Liver (tissue), 9 donors: ENCODE data around the gene MEIS3. TPM values are rescaled to one million over a fixed set of nuclear protein-coding genes. Genes with fewer than 3 reads are reported as not detected.

Source experiments
- DNase-seq: peaks from one replicate; pipeline ENCODE4 v3.0.0-alpha.2; 2017; ENCODE audit warnings: low spot score
- H3K27ac ChIP-seq, 2 donors: one replicate each; pipeline ENCODE4 v1.7.0; 2013; ENCODE audit warnings: inconsistent platforms in 2 of 2, low read length in 2 of 2, control low read depth in 1 of 2, low read depth in 1 of 2, mild to moderate bottlenecking in 1 of 2
- H3K27me3 ChIP-seq, 4 donors: one replicate each; pipeline versions ENCODE4 v1.6.1 to v1.7.0; 2013; ENCODE audit warnings: low read length in 3 of 4, inconsistent platforms in 1 of 4, mild to moderate bottlenecking in 1 of 4, moderate library complexity in 1 of 4; ENCODE audit not compliant: control insufficient read depth in 4 of 4, insufficient read depth in 4 of 4
- H3K36me3 ChIP-seq, 4 donors: one replicate each; pipeline versions ENCODE4 v1.6.1 to v1.7.0; 2013; ENCODE audit warnings: low read length in 3 of 4, mild to moderate bottlenecking in 3 of 4, low read depth in 1 of 4, moderate library complexity in 1 of 4; ENCODE audit not compliant: control insufficient read depth in 4 of 4, insufficient read depth in 3 of 4
- H3K4me1 ChIP-seq, 4 donors: one replicate each; pipeline versions ENCODE4 v1.6.1 to v1.7.0; 2013; ENCODE audit warnings: low read length in 3 of 4, mild to moderate bottlenecking in 3 of 4, moderate library complexity in 1 of 4; ENCODE audit not compliant: control insufficient read depth in 4 of 4, insufficient read depth in 4 of 4
- H3K4me3 ChIP-seq, 3 donors: one replicate each; pipeline versions ENCODE4 v1.6.1 to v1.7.0; 2013; ENCODE audit warnings: low read length in 3 of 3, control low read depth in 1 of 3, low read depth in 1 of 3, mild to moderate bottlenecking in 1 of 3
- H3K9ac ChIP-seq, 2 donors: one replicate each; pipeline ENCODE4 v1.7.0; 2013; ENCODE audit warnings: low read length in 2 of 2, mild to moderate bottlenecking in 2 of 2, moderate library complexity in 2 of 2, control low read depth in 1 of 2, low read depth in 1 of 2
- H3K9me3 ChIP-seq, 4 donors: one replicate each; pipeline versions ENCODE4 v1.6.1 to v1.7.0; 2013; ENCODE audit warnings: low read length in 3 of 4; ENCODE audit not compliant: control insufficient read depth in 4 of 4
- EGR1 ChIP-seq, 2 donors: IDR thresholded peaks; 2 replicates each; pipeline ENCODE4 v1.6.1; 2016 to 2018; ENCODE audit warnings: antibody characterized with exemption in 2 of 2, low read depth in 2 of 2
- FOXA1 ChIP-seq: IDR thresholded peaks from 2 replicates; pipeline ENCODE4 v1.6.1; 2016; ENCODE audit warnings: antibody characterized with exemption
- FOXA2 ChIP-seq: IDR thresholded peaks from 2 replicates; pipeline ENCODE4 v1.6.1; 2016; ENCODE audit warnings: antibody characterized with exemption
- HNF4G ChIP-seq: IDR thresholded peaks from 2 replicates; pipeline ENCODE4 v1.6.1; 2016; ENCODE audit warnings: antibody characterized with exemption
- JUND ChIP-seq, 2 donors: IDR thresholded peaks; 2 replicates each; pipeline ENCODE4 v1.6.1; 2016; ENCODE audit warnings: antibody characterized with exemption in 2 of 2
- NR2F2 ChIP-seq: IDR thresholded peaks from 2 replicates; pipeline ENCODE4 v1.6.1; 2016; ENCODE audit warnings: antibody characterized with exemption
- RAD21 ChIP-seq, 2 donors: IDR thresholded peaks; 2 replicates each; pipeline ENCODE4 v1.6.1; 2016; ENCODE audit warnings: antibody characterized with exemption in 2 of 2, mild to moderate bottlenecking in 2 of 2
- SP1 ChIP-seq: IDR thresholded peaks from 2 replicates; pipeline ENCODE4 v1.6.1; 2018; ENCODE audit warnings: antibody characterized with exemption, mild to moderate bottlenecking
- YY1 ChIP-seq: IDR thresholded peaks from 2 replicates; pipeline ENCODE4 v1.6.1; 2016; ENCODE audit warnings: antibody characterized with exemption, mild to moderate bottlenecking
- ZBTB33 ChIP-seq: IDR thresholded peaks from 2 replicates; pipeline ENCODE4 v1.6.1; 2016; ENCODE audit warnings: antibody characterized with exemption
- WGBS: extraction: QIAGEN DNeasy Blood & Tissue Kit; methylation state at CpG from one replicate; pipeline ENCODE4 v1.1.7; 2013; 5-methylcytosine and 5-hydroxymethylcytosine counted together
- polyA plus RNA-seq, 2 donors: library from polyadenylated mRNA; stranded (reverse) in 1 of 2; unstranded in 1 of 2; fragments of 200-250 nt in 1 of 2; fragments of >200 nt in 1 of 2; fragmentation: Nextera tagmentation in 1 of 2; extraction: Ambion mirVana in 1 of 2; gene quantifications; one replicate each; pipeline versions ENCODE4 v1.2.1 to v1.2.3, GENCODE V29; 2013 to 2015
- total RNA-seq, 2 donors: library from RNA; depleted of rRNA; stranded (reverse); fragments of >200 nt; gene quantifications; one replicate each; pipeline ENCODE4 v1.2.3, GENCODE V29; 2014
- TF ChIP-seq, protein P1 (sequence below): fragments of 150-350 bp; IDR thresholded peaks from 2 replicates; pipeline ENCODE4 v1.5.1; 2017; ENCODE audit warnings: improper control_type of control experiment, low read depth, low read length; ENCODE audit not compliant: missing input control
- TF ChIP-seq, protein P2 (sequence below): IDR thresholded peaks from 2 replicates; pipeline ENCODE4 v1.6.1; 2016; ENCODE audit warnings: antibody characterized with exemption, mild to moderate bottlenecking
- TF ChIP-seq, protein P3 (sequence below): IDR thresholded peaks from 2 replicates; pipeline ENCODE4 v1.6.1; 2016; ENCODE audit warnings: antibody characterized with exemption
- donor health status: healthy.
- donor health status: healthy.
- donor health status: healthy.
- donor health status: healthy.
- donor health status: healthy.

Gene MEIS3
- total and polyA plus RNA-seq, 4 donors, result 0.50 to 1.3 (median 0.89) TPM

DNA sequence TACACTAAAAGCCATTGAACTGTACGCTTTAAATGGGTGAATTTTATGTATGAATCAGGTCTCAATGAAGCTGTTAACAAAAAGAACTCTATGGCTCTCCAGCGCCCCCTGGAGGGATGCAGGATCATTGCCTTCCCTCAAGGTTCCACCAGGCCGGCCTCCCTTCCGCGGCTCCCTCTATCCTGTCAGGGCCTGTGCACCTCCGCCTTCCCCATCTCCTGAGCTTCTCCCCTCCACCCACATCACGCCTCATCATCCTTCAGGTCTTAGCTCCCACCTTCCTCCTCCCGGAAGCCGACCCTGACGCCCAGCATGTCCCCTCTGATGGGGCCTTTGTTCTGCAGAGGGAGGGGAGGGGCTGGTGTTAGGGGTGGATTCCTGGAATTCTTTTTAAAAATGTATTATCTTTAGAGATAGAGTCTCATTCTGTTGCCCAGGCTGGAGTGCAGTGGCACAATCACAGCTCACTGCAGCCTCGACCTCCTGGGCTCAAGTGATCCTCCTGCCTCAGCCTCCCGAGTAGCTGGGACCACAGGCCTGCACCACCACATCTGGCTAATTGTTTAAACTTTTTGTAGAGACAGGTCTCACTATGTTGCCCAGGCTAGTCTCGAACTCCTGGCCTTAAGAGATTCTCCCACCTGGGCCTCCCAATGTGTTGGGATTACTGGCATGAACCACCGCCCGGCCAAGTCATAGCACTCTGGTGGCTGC is 27.7 kb downstream of the MEIS3 start:
- 32% methylated on average over 15 of the region's 15 CpGs for WGBS
- Histone ChIP-seq H3K9ac (no peak overlapping the region), H3K27me3 (no peaks in the 10 kb centered on the region), H3K4me3 (no peak overlapping the region), H3K27ac (no peak overlapping the region), H3K36me3 (no peaks in the 10 kb centered on the region), H3K4me1 (no peaks in the 10 kb centered on the region), H3K9me3 (no peaks in the 10 kb centered on the region)
- TF ChIP-seq, protein P1, sequence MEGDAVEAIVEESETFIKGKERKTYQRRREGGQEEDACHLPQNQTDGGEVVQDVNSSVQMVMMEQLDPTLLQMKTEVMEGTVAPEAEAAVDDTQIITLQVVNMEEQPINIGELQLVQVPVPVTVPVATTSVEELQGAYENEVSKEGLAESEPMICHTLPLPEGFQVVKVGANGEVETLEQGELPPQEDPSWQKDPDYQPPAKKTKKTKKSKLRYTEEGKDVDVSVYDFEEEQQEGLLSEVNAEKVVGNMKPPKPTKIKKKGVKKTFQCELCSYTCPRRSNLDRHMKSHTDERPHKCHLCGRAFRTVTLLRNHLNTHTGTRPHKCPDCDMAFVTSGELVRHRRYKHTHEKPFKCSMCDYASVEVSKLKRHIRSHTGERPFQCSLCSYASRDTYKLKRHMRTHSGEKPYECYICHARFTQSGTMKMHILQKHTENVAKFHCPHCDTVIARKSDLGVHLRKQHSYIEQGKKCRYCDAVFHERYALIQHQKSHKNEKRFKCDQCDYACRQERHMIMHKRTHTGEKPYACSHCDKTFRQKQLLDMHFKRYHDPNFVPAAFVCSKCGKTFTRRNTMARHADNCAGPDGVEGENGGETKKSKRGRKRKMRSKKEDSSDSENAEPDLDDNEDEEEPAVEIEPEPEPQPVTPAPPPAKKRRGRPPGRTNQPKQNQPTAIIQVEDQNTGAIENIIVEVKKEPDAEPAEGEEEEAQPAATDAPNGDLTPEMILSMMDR, result peak; percentile 87
- no peak for TF ChIP-seq SP1
- TF ChIP-seq RAD21 (IDR thresholded peaks at IDR 0.05), result peak; percentile 89 to 90
- no peak for TF ChIP-seq ZBTB33
- no peak for TF ChIP-seq NR2F2
- no peak for TF ChIP-seq YY1
- TF ChIP-seq, protein P2, sequence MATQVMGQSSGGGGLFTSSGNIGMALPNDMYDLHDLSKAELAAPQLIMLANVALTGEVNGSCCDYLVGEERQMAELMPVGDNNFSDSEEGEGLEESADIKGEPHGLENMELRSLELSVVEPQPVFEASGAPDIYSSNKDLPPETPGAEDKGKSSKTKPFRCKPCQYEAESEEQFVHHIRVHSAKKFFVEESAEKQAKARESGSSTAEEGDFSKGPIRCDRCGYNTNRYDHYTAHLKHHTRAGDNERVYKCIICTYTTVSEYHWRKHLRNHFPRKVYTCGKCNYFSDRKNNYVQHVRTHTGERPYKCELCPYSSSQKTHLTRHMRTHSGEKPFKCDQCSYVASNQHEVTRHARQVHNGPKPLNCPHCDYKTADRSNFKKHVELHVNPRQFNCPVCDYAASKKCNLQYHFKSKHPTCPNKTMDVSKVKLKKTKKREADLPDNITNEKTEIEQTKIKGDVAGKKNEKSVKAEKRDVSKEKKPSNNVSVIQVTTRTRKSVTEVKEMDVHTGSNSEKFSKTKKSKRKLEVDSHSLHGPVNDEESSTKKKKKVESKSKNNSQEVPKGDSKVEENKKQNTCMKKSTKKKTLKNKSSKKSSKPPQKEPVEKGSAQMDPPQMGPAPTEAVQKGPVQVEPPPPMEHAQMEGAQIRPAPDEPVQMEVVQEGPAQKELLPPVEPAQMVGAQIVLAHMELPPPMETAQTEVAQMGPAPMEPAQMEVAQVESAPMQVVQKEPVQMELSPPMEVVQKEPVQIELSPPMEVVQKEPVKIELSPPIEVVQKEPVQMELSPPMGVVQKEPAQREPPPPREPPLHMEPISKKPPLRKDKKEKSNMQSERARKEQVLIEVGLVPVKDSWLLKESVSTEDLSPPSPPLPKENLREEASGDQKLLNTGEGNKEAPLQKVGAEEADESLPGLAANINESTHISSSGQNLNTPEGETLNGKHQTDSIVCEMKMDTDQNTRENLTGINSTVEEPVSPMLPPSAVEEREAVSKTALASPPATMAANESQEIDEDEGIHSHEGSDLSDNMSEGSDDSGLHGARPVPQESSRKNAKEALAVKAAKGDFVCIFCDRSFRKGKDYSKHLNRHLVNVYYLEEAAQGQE, result no peak
- DNase-seq, result peak; percentile 87

DNA sequence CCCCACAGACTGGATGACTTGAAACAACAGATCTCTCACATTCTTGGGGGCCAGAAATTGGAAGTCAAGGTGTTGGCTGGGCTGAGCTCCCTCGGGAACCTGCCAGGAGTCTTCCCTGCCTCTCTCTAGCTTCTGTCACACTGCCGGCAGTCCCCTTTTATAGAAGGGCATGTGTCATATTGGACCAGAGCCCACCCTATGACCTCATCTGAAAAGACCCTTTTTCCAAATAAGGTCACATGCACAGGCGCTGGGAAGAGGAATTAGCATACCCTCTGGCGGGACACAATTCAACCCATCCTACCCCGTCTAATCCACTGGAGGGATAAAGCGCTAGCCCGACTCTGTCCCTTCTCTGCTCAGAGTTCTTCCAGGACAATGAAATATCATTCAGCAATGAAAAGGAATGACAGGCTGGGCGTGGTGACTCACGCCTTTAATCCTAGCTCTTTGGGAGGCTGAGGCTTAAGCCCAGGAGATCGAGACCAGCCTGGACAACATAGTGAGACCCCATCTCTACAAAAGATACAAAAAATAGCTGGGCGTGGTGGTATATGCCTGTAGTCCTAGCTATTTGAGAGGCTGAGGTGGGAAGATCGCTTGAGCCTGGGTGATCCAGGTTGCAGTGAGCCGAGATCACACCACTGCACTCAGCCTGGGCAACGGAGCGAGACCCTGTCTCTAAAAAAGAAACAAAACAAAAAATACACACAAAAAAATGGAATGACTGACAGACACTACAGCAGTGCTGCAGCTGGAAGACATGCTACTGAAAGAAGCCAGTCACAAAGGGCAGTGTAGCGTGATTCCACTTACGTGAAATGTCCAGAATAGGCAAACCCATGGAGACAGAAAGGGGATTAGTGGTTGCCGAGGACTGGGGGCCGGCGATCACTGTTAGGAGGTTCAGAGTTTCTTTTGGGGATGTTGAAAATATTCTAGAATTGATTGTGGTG is 28.5 kb downstream of the MEIS3 start:
- H3K27ac ChIP-seq, result peak overlapping the region in 1 of 2 donors; percentile 25
- H3K4me1 ChIP-seq, result no peaks in the 10 kb centered on the region
- WGBS, result 80% methylated on average over 20 of the region's 20 CpGs
- H3K9me3 ChIP-seq, result no peaks in the 10 kb centered on the region
- no peak overlapping the region for H3K4me3 ChIP-seq
- H3K9ac ChIP-seq, result no peak overlapping the region
- no peaks in the 10 kb centered on the region for H3K27me3 ChIP-seq
- no peak for DNase-seq
- H3K36me3 ChIP-seq, result no peaks in the 10 kb centered on the region
- TF ChIP-seq FOXA2, result no peak
- TF ChIP-seq, protein P1, result no peak
- TF ChIP-seq YY1, result no peak
- TF ChIP-seq EGR1 (IDR thresholded peaks at IDR 0.05; ENCODE audit: low read depth in 2 of 2), result no peak
- no peak for TF ChIP-seq SP1
- no peak for TF ChIP-seq RAD21 (IDR thresholded peaks at IDR 0.05)
- no peak for TF ChIP-seq NR2F2
- TF ChIP-seq, protein P2, result no peak
- TF ChIP-seq, protein P3, sequence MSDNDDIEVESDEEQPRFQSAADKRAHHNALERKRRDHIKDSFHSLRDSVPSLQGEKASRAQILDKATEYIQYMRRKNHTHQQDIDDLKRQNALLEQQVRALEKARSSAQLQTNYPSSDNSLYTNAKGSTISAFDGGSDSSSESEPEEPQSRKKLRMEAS, result no peak
- TF ChIP-seq HNF4G, result no peak
- TF ChIP-seq JUND (IDR thresholded peaks at IDR 0.05), result no peak
- TF ChIP-seq FOXA1, result no peak
